Measurements from ENCODE around the gene FAM153A.
"Not testable (repeated sequence)": the region's sequence is repeated elsewhere in the genome, so short reads cannot be mapped to it uniquely, and the experiment has no call there.

The FAM153A gene

GRCh38 chr5:177807265-177807664, 24.6 kb upstream of the FAM153A start:
- not testable (repeated sequence) for H3K9me3 ChIP-seq (ENCODE audit: control insufficient read depth in 2 of 2, low read length in 2 of 2); H3K4me1 ChIP-seq (ENCODE audit: control insufficient read depth in 2 of 2, insufficient read depth in 2 of 2, low read length in 2 of 2); H3K36me3 ChIP-seq (ENCODE audit: control insufficient read depth in 2 of 2, insufficient read depth in 2 of 2, low read length in 2 of 2); H3K9ac ChIP-seq (ENCODE audit: low read depth in 1 of 2, low read length in 2 of 2); H3K4me3 ChIP-seq (ENCODE audit: low read length in 2 of 2); H3K27ac ChIP-seq (ENCODE audit: low read depth in 2 of 2, low read length in 2 of 2); H3K27me3 ChIP-seq (ENCODE audit: control insufficient read depth in 2 of 2, insufficient read depth in 2 of 2, low read length in 2 of 2)

- H3K27ac ChIP-seq (ENCODE audit: low read depth in 2 of 2, low read length in 2 of 2); H3K4me3 ChIP-seq (ENCODE audit: low read length in 2 of 2); H3K9me3 ChIP-seq (ENCODE audit: control insufficient read depth in 2 of 2, low read length in 2 of 2); H3K9ac ChIP-seq (ENCODE audit: low read depth in 1 of 2, low read length in 2 of 2); H3K36me3 ChIP-seq (ENCODE audit: control insufficient read depth in 2 of 2, insufficient read depth in 2 of 2, low read length in 2 of 2); H3K4me1 ChIP-seq (ENCODE audit: control insufficient read depth in 2 of 2, insufficient read depth in 2 of 2, low read length in 2 of 2); H3K27me3 ChIP-seq (ENCODE audit: control insufficient read depth in 2 of 2, insufficient read depth in 2 of 2, low read length in 2 of 2): not testable (repeated sequence)
These were observed 18.7 kb upstream of the FAM153A start for GRCh38 chr5:177801427-177801826.

- not testable (repeated sequence) for H3K27ac ChIP-seq (ENCODE audit: low read depth in 2 of 2, low read length in 2 of 2); H3K27me3 ChIP-seq (ENCODE audit: control insufficient read depth in 2 of 2, insufficient read depth in 2 of 2, low read length in 2 of 2); H3K4me1 ChIP-seq (ENCODE audit: control insufficient read depth in 2 of 2, insufficient read depth in 2 of 2, low read length in 2 of 2); H3K4me3 ChIP-seq (ENCODE audit: low read length in 2 of 2); H3K9me3 ChIP-seq (ENCODE audit: control insufficient read depth in 2 of 2, low read length in 2 of 2); H3K9ac ChIP-seq (ENCODE audit: low read depth in 1 of 2, low read length in 2 of 2); H3K36me3 ChIP-seq (ENCODE audit: control insufficient read depth in 2 of 2, insufficient read depth in 2 of 2, low read length in 2 of 2)
These were observed 15.6 kb upstream of the FAM153A start for GRCh38 chr5:177798237-177798840.

- H3K4me1 ChIP-seq (ENCODE audit: control insufficient read depth in 2 of 2, insufficient read depth in 2 of 2, low read length in 2 of 2); H3K27me3 ChIP-seq (ENCODE audit: control insufficient read depth in 2 of 2, insufficient read depth in 2 of 2, low read length in 2 of 2); H3K27ac ChIP-seq (ENCODE audit: low read depth in 2 of 2, low read length in 2 of 2); H3K4me3 ChIP-seq (ENCODE audit: low read length in 2 of 2); H3K9ac ChIP-seq (ENCODE audit: low read depth in 1 of 2, low read length in 2 of 2); H3K9me3 ChIP-seq (ENCODE audit: control insufficient read depth in 2 of 2, low read length in 2 of 2); H3K36me3 ChIP-seq (ENCODE audit: control insufficient read depth in 2 of 2, insufficient read depth in 2 of 2, low read length in 2 of 2): not testable (repeated sequence)
These were observed 10.6 kb upstream of the FAM153A start for GRCh38 chr5:177793272-177793671.

GRCh38 chr5:177791649-177792048, 8.9 kb upstream of the FAM153A start:
- H3K27ac ChIP-seq (ENCODE audit: low read depth in 2 of 2, low read length in 2 of 2); H3K4me3 ChIP-seq (ENCODE audit: low read length in 2 of 2); H3K27me3 ChIP-seq (ENCODE audit: control insufficient read depth in 2 of 2, insufficient read depth in 2 of 2, low read length in 2 of 2): not testable (repeated sequence)

GRCh38 chr5:177782169-177782568, 530 bp downstream of the FAM153A start:
- H3K27me3 ChIP-seq (ENCODE audit: control insufficient read depth in 2 of 2, insufficient read depth in 2 of 2, low read length in 2 of 2); H3K36me3 ChIP-seq (ENCODE audit: control insufficient read depth in 2 of 2, insufficient read depth in 2 of 2, low read length in 2 of 2); H3K4me3 ChIP-seq (ENCODE audit: low read length in 2 of 2); H3K27ac ChIP-seq (ENCODE audit: low read depth in 2 of 2, low read length in 2 of 2); H3K9ac ChIP-seq (ENCODE audit: low read depth in 1 of 2, low read length in 2 of 2); H3K9me3 ChIP-seq (ENCODE audit: control insufficient read depth in 2 of 2, low read length in 2 of 2); H3K4me1 ChIP-seq (ENCODE audit: control insufficient read depth in 2 of 2, insufficient read depth in 2 of 2, low read length in 2 of 2): not testable (repeated sequence)

More at GRCh38 chr5:177791649-177792048, 8.9 kb upstream of the FAM153A start:
- H3K9me3 ChIP-seq (ENCODE audit: control insufficient read depth in 2 of 2, low read length in 2 of 2); H3K9ac ChIP-seq (ENCODE audit: low read depth in 1 of 2, low read length in 2 of 2); H3K36me3 ChIP-seq (ENCODE audit: control insufficient read depth in 2 of 2, insufficient read depth in 2 of 2, low read length in 2 of 2); H3K4me1 ChIP-seq (ENCODE audit: control insufficient read depth in 2 of 2, insufficient read depth in 2 of 2, low read length in 2 of 2): not testable (repeated sequence)

- H3K4me1 ChIP-seq (ENCODE audit: control insufficient read depth in 2 of 2, insufficient read depth in 2 of 2, low read length in 2 of 2); H3K4me3 ChIP-seq (ENCODE audit: low read length in 2 of 2); H3K27me3 ChIP-seq (ENCODE audit: control insufficient read depth in 2 of 2, insufficient read depth in 2 of 2, low read length in 2 of 2); H3K9ac ChIP-seq (ENCODE audit: low read depth in 1 of 2, low read length in 2 of 2); H3K9me3 ChIP-seq (ENCODE audit: control insufficient read depth in 2 of 2, low read length in 2 of 2); H3K36me3 ChIP-seq (ENCODE audit: control insufficient read depth in 2 of 2, insufficient read depth in 2 of 2, low read length in 2 of 2); H3K27ac ChIP-seq (ENCODE audit: low read depth in 2 of 2, low read length in 2 of 2): not testable (repeated sequence)
These were observed 11.5 kb downstream of the FAM153A start for GRCh38 chr5:177771206-177771605.

GRCh38 chr5:177770646-177771045, 12.1 kb downstream of the FAM153A start:
- not testable (repeated sequence) for H3K36me3 ChIP-seq (ENCODE audit: control insufficient read depth in 2 of 2, insufficient read depth in 2 of 2, low read length in 2 of 2); H3K27me3 ChIP-seq (ENCODE audit: control insufficient read depth in 2 of 2, insufficient read depth in 2 of 2, low read length in 2 of 2); H3K4me3 ChIP-seq (ENCODE audit: low read length in 2 of 2); H3K9me3 ChIP-seq (ENCODE audit: control insufficient read depth in 2 of 2, low read length in 2 of 2); H3K9ac ChIP-seq (ENCODE audit: low read depth in 1 of 2, low read length in 2 of 2); H3K27ac ChIP-seq (ENCODE audit: low read depth in 2 of 2, low read length in 2 of 2); H3K4me1 ChIP-seq (ENCODE audit: control insufficient read depth in 2 of 2, insufficient read depth in 2 of 2, low read length in 2 of 2)

- not testable (repeated sequence) for H3K36me3 ChIP-seq (ENCODE audit: control insufficient read depth in 2 of 2, insufficient read depth in 2 of 2, low read length in 2 of 2); H3K4me1 ChIP-seq (ENCODE audit: control insufficient read depth in 2 of 2, insufficient read depth in 2 of 2, low read length in 2 of 2); H3K9ac ChIP-seq (ENCODE audit: low read depth in 1 of 2, low read length in 2 of 2); H3K9me3 ChIP-seq (ENCODE audit: control insufficient read depth in 2 of 2, low read length in 2 of 2); H3K27ac ChIP-seq (ENCODE audit: low read depth in 2 of 2, low read length in 2 of 2); H3K27me3 ChIP-seq (ENCODE audit: control insufficient read depth in 2 of 2, insufficient read depth in 2 of 2, low read length in 2 of 2); H3K4me3 ChIP-seq (ENCODE audit: low read length in 2 of 2)
These were observed 18.8 kb downstream of the FAM153A start for GRCh38 chr5:177763737-177764508.

GRCh38 chr5:177760954-177761353, 21.7 kb downstream of the FAM153A start:
- H3K4me1 ChIP-seq (ENCODE audit: control insufficient read depth in 2 of 2, insufficient read depth in 2 of 2, low read length in 2 of 2); H3K9me3 ChIP-seq (ENCODE audit: control insufficient read depth in 2 of 2, low read length in 2 of 2); H3K27me3 ChIP-seq (ENCODE audit: control insufficient read depth in 2 of 2, insufficient read depth in 2 of 2, low read length in 2 of 2); H3K27ac ChIP-seq (ENCODE audit: low read depth in 2 of 2, low read length in 2 of 2); H3K9ac ChIP-seq (ENCODE audit: low read depth in 1 of 2, low read length in 2 of 2); H3K36me3 ChIP-seq (ENCODE audit: control insufficient read depth in 2 of 2, insufficient read depth in 2 of 2, low read length in 2 of 2); H3K4me3 ChIP-seq (ENCODE audit: low read length in 2 of 2): not testable (repeated sequence)
